HG03432 (cell line): ENCODE measurements around the gene GPR146.

Source experiments
- ATAC-seq: cut with Tn5 transposase; IDR thresholded peaks from one replicate; pipeline ENCODE4 v1.9.1; 2021; ENCODE audit warnings: mild to moderate bottlenecking, moderate library complexity; ENCODE audit not compliant: unreplicated experiment

The GPR146 gene

DNA sequence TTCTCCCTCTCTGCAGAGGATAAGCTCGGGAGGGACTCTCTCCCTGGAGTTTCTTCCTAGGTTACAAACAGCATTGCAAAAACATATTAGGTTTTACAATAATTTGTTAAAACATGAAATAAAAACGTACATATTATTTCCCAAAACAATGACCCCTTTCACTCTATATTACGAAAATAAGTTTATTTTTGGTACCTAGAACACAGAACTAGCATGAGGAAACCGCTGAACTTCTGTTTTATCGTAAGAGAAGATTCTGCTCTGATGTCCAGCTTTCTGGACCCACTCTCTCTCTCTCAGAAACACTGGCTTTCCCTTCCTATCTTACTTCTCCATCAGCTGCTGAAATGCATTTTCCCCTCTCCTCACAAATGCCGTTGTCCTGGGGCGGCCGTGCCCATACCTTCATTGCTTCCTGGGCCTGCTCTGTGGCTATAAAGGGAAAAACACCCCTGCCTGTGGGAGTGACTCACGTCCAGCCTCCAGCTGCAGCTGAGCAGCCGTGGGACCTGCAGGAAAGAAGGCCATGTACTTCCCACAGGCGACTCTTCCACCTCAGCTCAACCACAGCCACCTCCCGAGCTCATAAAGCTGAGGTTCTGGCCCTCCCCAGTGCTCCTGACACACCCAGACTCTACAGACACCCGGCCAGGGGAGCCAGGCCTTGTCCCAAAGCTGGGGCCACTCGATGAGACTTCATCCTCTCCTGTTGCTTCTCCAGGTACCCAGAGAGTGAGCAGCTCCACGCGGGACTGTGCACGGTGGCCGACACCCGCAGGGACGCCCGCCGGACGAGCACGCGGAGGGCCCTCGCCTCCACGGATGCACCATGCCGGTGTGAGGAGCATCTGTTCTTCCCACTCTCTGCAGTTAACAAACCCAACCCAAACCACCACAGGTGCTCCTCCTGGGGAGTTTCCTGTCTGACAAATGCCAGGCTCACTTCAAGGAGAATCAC lies 46.6 kb downstream of the GPR146 start:
- no peak for ATAC-seq

DNA sequence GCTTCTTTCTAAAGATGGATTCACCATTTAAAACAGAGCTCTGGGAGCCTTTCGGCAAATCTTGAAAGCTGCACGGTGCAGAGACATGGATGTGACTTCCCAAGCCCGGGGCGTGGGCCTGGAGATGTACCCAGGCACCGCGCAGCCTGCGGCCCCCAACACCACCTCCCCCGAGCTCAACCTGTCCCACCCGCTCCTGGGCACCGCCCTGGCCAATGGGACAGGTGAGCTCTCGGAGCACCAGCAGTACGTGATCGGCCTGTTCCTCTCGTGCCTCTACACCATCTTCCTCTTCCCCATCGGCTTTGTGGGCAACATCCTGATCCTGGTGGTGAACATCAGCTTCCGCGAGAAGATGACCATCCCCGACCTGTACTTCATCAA lies 47.3 kb downstream of the GPR146 start:
- no peak for ATAC-seq

DNA sequence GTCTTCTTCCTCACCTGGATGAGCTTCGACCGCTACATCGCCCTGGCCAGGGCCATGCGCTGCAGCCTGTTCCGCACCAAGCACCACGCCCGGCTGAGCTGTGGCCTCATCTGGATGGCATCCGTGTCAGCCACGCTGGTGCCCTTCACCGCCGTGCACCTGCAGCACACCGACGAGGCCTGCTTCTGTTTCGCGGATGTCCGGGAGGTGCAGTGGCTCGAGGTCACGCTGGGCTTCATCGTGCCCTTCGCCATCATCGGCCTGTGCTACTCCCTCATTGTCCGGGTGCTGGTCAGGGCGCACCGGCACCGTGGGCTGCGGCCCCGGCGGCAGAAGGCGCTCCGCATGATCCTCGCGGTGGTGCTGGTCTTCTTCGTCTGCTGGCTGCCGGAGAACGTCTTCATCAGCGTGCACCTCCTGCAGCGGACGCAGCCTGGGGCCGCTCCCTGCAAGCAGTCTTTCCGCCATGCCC lies 47.9 kb downstream of the GPR146 start:
- ATAC-seq, result no peak

DNA sequence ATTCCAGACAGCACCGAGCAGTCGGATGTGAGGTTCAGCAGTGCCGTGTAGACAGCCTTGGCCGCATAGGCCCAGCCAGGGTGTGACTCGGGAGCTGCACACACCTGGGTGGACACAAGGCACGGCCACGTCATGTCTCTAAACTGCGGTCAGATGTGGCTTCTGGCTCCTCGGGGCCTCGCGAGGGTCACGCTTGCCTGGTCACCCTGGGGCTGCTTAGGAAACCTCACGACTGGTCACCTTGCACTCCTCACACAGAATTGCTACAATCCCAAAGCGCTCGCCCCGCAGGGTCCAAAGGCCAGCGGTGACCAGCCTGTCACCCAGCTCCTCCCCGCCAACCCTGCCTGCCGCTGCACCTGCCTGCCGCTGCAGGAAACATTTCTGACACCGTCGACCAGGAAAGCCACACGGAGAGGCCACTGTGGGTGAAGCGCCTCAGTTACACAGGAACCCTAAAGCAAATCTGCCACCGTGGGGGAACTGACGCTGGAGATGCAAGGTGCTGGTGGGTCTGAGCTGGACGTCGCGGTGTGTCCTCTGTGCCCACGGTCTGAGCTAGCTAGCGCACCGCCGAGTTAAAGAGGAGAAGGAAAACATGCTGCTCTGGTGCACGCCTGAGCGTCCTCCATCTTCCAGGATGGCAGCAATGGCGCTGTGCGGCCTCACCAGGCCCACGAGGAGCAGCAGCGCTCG lies 48.6 kb downstream of the GPR146 start:
- no peak for ATAC-seq

DNA sequence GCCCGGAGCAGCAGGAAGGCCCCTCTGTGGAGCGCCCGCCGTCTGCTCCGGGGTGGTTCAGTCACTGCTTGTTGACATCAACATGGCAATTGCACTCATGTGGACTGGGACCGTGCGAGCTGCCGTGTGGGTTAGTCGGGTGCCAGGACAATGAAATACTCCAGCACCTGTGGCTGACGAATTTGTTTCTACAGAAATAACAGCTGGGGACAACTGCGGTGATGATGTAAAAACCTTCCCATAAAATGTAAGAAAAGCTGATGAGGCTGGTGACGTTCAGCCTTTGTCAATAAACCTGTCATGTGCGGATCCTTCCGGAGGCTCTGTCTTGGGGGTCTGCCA lies 49.1 kb downstream of the GPR146 start:
- ATAC-seq, result no peak

DNA sequence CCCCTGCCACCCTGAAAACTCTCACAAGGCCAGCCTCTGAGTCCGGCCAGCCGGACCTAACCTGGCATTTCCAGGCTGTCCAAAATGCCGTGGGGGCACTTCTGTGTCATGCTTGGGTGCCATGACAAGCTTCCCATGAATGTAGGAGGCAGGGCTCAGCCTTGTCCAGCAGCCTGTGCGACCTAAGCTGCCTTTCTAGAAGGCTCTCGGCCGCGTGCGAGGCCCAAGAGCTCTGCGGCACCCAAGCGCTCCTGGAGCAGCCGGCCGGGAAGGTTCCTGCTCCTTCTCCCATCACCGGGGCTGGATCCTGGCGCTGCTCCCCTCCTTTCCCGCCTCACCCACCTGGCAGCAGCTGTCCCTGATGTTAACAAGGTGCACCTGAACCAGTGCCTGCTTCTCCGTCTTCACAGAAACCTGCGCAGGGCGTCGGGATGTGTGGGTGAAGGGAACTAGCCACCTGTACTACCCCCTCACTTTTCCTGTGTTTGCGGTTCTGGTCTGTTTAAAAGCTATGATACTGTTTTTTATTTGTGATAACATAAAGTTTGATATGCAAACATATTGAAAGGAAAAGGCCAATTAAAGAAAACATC lies 49.7 kb downstream of the GPR146 start:
- no peak for ATAC-seq

DNA sequence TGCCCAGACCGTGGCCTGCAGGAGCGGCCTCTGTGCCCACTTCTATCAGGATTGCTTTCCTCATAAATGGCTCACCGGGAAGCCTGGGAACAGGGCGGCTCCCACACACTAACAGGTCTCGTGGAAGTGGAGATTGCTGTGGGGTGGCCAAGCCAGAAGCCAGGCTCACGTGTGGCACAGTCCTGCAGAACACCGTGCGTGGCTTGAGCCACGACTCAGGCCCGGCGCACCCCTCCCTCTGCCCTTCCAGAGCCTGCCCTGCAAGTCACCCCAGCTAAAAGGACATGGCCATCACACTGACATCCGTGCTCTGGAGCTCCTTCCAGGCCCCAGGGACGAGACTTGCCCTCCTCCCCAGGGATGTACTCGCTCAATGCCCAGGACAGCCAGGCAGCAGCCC lies 50.5 kb downstream of the GPR146 start:
- ATAC-seq, result no peak

DNA sequence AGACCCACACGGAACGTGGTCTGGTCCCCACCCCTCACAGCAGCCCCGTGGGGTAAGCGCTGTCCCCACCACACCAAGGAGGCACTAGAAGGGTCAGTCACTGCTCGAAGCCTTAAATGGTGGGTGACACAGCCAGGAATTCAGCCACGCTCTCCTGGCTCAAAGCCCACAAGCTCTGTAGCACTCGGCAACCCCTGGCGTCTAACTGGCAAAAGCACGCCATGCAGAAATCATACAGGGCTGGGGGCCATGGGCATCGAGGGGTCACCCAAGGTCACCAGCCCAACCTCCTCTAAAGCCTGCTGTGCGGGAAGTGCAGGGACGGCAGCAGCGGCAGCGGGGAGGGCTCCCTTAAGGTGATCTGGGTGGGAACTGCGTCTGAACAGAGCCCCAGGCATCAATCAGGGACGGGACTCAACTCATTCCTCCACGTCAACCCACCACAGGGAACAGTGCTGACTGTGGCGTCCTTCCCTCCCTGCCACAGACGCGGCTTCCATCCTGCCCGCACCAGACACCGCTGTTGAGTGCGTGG lies 51.3 kb downstream of the GPR146 start:
- no peak for ATAC-seq

DNA sequence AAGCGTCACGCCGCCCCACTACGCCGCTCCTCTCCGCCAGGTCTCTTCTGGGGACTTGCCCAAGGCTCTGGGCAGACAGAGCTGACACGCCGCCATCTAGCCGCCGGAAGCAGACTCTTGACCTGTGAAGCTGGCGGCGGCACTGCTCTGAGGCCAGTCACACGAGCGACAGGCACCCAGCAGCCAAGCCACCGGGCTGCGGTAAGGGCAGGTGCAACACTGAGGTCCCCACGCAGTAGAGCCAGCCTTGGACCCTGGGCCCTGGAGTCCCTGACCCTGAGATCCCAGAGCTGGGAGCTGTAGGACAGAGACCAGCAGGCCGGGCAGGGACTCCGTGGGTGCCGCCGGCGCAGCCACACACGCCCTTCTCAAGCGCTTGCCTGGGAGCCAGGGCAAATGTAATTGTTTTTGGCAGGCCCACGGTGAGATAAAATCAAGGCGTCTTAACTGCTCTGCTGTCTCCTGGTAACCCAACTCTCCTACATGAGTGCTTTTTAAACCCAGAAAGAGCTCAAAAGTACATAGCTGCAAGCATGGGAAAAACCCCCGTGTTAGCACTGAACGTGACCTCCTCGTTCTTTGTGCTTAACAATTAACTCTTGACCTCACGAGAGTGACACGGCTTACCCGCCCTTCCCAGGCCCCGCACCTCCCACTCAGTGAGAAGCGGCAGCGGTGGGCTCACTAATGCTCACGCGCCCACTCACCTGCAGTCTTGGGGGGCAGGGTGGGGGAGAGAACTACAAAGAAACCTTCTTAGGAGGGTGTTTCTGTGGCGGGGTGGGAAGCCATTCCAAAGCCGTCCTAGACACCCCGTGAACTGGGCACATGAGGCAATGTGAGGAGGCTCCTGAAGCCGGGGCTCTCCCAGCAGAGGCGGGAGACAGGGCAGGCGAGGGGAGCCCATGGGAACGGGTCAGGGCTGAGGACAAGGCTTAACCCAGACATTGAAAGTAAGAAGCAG lies 52.1 kb downstream of the GPR146 start:
- ATAC-seq, result no peak

DNA sequence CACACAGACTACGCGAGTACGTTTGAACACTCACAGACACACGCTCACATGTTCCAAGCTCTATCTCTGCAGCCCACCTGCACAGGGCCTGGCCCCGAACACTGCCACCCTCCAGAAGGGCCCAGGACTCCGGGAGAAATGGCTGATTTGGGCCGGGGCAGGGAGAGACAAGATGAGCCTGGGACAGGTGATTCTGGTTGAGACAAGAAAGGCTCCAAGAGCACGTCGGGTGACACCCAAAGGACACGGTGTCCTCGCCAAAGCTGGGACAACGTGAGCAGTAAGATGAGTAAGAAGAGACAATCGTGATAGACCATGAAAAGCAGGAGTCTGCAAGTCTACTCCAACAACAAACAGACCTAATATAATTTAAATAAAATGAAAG lies 52.8 kb downstream of the GPR146 start:
- no peak for ATAC-seq

DNA sequence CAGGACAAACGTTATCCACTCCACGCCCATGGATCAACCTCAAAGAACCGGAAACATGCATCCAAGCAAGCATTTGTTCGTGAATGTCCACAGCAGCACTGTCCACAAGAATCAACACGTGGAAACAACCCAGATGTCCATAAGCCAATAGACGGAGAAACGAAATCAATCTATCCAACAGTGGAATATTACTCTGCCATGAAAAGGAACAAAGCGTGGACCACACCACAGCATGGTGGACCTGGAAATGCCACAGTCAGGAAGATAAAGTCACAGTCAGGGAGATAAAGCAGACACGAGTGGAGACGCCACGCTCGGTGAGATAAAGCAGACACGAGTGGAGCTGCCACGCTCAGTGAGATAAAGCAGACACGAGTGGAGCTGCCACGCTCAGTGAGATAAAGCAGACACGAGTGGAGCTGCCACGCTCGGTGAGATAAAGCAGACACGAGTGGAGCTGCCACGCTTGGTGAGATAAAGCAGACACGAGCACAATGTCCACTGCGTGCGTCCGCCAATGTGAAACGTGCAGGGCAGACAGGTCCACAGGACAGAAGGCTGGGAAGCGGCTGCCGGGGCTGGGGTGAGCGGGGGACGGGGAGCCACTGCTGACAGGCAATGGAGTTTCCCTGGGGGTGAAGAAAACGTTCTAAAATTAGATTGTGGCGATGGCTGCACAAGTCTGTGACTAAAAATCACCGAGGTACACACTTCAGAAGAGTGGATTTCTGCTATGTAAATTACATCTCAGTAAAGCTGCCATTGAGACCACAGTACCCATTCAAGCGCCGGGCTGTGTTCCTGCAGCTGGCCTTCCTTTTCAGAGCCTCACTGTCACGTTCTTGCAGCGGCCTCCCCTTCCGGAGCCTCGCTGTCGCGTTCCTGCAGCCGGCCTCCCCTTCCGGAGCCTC lies 54.2 kb downstream of the GPR146 start:
- ATAC-seq, result no peak

DNA sequence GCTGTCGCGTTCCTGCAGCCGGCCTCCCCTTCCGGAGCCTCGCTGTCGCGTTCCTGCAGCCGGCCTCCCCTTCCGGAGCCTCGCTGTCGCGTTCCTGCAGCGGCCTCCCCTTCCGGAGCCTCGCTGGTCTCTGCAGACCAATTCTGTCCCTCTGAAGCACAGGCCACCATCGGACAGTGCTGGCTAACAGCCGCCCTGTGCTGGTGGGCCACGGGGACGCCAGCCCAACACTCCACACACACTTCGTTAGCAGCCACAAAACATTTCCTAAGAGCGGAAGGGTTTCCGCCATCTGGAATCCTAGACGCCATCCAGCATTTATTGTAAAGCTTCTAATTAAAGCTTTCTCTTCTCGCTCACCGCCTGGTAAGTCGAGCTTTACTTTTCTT lies 54.8 kb downstream of the GPR146 start:
- no peak for ATAC-seq

DNA sequence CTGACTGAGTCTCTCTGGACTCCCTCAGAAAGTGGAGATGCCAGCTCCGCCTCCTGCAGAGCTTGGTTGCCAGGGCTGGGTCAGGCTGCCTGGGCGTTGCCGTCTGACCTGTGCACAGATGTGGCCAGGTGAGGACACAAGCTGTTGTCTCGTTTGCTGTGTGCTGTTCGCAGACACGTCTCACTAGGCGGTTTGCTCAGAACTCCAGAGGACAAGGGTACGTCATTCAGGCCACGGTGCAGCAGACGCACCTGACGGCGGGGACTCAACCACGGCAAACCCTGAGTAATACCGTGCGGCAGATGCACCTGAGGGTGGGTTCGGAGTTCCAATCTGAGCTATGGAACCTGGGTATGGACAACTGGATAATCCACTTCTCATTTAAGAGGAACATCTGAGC lies 55.3 kb downstream of the GPR146 start:
- ATAC-seq, result no peak

DNA sequence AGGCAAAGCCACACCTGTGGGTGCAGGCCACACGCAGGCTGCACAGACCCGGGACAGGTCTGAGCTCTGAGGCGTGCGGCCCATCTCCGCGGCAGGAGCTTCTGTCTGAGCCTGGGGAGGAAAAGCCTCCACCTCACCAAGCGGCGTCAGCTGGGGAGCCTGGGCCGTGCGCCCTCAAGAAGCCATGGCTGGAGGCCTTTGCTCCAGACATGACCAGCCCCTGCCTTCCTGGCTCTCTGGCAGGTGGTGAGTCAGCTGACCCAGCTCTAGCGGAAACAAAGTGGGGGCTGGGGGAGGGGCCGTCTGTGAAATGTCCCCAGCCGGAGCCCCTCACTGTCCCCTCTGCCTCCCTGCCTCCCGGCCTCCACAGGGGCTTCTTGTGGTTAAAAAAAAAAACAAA lies 56.0 kb downstream of the GPR146 start:
- ATAC-seq, result no peak

DNA sequence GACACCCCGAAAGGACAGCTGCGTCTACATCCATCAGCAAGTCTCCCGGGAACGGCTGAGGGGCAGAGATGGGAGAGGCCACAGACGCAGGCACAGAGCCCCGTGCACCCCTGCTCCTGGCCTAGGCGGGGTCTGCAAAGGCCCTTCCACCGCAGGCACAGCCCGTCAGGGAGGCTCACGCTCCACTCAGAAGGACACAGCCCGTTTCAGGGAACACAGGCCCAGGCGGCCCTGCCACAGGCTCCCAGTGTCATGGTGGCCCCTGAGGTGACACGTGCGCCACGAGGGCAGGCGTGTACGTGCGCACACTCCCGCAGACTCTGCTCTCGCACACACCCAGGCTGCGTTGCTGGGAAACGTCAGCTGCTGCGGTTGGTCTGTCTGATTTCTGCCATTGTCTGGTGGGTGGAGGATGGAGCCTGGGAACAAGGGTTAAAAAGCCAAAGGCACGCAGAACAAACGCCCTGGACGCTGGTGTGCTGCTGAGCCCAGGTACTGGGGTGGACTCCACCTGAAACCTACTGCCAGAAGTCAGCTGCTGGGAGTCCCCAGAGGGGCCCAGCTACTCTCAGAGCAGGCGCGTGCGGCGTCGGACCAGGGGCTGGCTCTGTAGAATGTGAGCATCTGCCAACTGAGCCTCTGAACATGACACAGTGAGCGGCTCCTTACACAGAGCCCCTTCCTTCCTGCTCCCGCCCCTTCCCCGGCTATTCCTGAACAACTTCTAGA lies 56.7 kb downstream of the GPR146 start:
- no peak for ATAC-seq

DNA sequence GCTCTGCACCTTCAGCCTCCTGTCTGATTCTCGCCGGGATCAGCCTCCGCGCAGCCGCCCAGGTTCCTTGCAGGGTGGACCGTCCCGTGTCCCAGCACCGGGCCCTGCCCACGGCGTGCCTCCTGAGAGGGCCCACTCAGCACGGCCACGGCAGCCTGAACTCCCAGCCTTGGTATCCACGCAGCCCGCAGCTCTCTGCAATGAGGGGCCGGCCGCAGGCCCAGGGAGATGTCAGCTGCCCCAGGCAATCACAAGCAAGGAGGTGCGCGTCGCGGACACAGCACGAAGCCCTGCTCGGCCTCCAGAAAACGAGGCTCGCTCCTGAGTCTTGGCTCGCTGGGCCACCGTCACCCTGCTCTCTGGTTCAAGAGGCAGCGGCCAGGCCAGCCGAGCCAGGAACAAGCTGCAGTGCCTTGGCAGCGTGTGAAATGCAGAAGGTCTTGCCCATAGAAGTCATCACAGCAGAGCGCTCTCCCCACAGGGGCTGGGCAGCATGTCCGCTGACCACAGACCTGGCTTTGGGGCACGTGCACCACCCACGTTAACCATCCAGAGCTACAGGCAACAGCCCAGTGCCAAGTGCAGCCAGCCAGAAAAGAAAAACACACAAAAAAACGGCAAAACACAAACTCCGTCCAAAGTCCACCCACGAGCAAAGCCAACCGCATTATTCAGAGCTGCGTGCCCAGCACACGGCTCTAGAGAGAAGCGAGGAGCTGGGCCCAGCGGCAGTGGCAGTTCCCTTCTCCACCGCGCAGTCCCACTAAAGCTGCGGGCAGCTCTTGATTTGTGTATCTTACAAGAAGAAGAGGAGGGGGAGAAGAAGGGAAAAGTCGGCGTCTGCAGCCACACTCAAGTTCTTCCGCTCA lies 57.5 kb downstream of the GPR146 start:
- ATAC-seq, result no peak

DNA sequence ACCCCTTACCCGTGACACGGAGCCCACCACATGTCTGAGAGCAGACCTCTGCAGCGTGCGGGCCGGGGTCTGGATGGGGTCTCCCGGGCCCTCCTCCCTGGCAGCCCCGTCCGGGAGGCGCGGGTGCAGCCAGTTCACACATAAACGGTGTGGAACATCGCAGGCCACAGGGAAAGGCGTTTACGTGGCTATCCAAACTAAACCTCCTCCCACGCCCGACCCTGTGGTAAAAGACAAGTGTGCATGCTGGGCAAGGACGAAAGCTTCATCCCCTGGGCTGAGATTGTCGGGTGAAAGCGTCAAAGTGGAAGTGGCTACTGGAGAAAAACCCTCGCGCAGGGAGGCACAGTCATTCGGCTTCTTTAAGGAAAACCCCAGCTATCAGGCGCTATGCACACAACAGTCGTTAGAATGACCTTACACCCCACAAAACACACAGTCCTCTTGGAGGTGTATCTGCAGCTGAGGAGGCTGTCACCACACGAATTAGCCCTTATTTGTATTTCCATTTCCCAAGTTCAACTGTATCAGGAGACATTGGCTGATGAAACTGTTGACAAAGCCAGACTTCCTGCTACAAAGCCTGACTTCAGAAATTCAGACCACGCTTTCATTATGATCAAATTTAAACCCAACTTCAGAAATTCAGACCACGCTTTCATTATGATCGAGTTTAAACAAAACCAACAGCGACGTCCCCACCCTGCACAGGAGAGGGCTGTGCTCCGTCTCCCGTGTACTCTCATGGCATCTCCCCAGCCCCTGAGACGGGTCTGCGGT lies 58.9 kb downstream of the GPR146 start:
- ATAC-seq, result peak; percentile 39
